CD4-positive, alpha-beta T cell (primary cell): ENCODE results near the gene NAA25. TPM values are rescaled to one million over a fixed set of nuclear protein-coding genes. Genes with fewer than 3 reads are reported as not detected.
"Not testable (repeated sequence)": the region's sequence is repeated elsewhere in the genome, so short reads cannot be mapped to it uniquely, and the experiment has no call there.

Experiments
- ATAC-seq: fragments of 200-7000 bp; cut with Tn5 transposase; one replicate; pipeline ENCODE4 v1.10.0; 2022; ENCODE audit warnings: mild to moderate bottlenecking; ENCODE audit not compliant: poor library complexity
- CTCF ChIA-PET: fragments of 350-600 bp; sonication (Branson Sonifier 250); formaldehyde crosslinking; loops from one replicate; lab custom pipeline; 2021; ENCODE audit warnings: antibody characterized with exemption, inconsistent platforms; lab: Charles Lee
- POLR2A ChIA-PET: fragments of 350-600 bp; sonication (Branson Sonifier 250); formaldehyde crosslinking; loops from one replicate; lab custom pipeline; 2021; ENCODE audit warnings: antibody characterized with exemption, inconsistent platforms; lab: Charles Lee
- DNase-seq, 14 experiments: peaks; one replicate each; pipeline ENCODE4 v3.0.0-alpha.2; 2013 to 2020; ENCODE audit warnings: mixed read lengths in 2 of 14
- H3K27ac ChIP-seq, 2 donors: one replicate each; pipeline versions ENCODE4 v1.5.1 to v1.7.0; 2013; ENCODE audit warnings: low read length in 2 of 2, low read depth in 1 of 2, mild to moderate bottlenecking in 1 of 2
- H3K27me3 ChIP-seq, 2 experiments: 1 replicate in 1 of 2; 2 replicates in 1 of 2; pipeline versions ENCODE4 v1.6.1 to v1.7.0; 2013; ENCODE audit warnings: low read length in 2 of 2, control low read depth in 1 of 2, mild to moderate bottlenecking in 1 of 2, moderate library complexity in 1 of 2; ENCODE audit not compliant: insufficient read depth in 2 of 2, control insufficient read depth in 1 of 2
- H3K36me3 ChIP-seq: one replicate; pipeline ENCODE4 v1.6.1; 2013; ENCODE audit warnings: low read length, control low read depth; ENCODE audit not compliant: insufficient read depth
- H3K4me1 ChIP-seq: one replicate; pipeline ENCODE4 v1.6.1; 2013; ENCODE audit warnings: low read length, control low read depth; ENCODE audit not compliant: insufficient read depth
- H3K4me3 ChIP-seq: one replicate; pipeline ENCODE4 v1.5.1; 2013; ENCODE audit warnings: mild to moderate bottlenecking, low read length, moderate library complexity
- H3K9me3 ChIP-seq, 2 experiments: 1 replicate in 1 of 2; 2 replicates in 1 of 2; pipeline versions ENCODE4 v1.6.1 to v1.7.0; 2013; ENCODE audit warnings: low read length in 2 of 2, mild to moderate bottlenecking in 2 of 2, control low read depth in 1 of 2, moderate library complexity in 1 of 2; ENCODE audit not compliant: control insufficient read depth in 1 of 2, insufficient read depth in 1 of 2
- H3K27ac Mint-ChIP-seq: one replicate; pipeline ENCODE4 v1.8.0; 2020; ENCODE audit warnings: mixed read lengths
- H3K27me3 Mint-ChIP-seq: one replicate; pipeline ENCODE4 v1.8.0; 2021; ENCODE audit warnings: mixed read lengths
- H3K36me3 Mint-ChIP-seq: one replicate; pipeline ENCODE4 v1.8.0; 2021; ENCODE audit warnings: low read depth, mixed read lengths
- H3K4me1 Mint-ChIP-seq: one replicate; pipeline ENCODE4 v1.8.0; 2021; ENCODE audit warnings: low read depth, mixed read lengths
- H3K4me3 Mint-ChIP-seq: one replicate; pipeline ENCODE4 v1.8.0; 2020; ENCODE audit warnings: mild to moderate bottlenecking, mixed read lengths
- H3K9me3 Mint-ChIP-seq: one replicate; pipeline ENCODE4 v1.8.0; 2020; ENCODE audit warnings: mixed read lengths
- CTCF ChIP-seq: fragments of 200-600 bp; IDR thresholded peaks from one replicate; pipeline ENCODE4 v1.8.0; 2022; ENCODE audit warnings: antibody characterized with exemption, mild to moderate bottlenecking
- intact Hi-C, 2 experiments: fragments of 100-400 bp; cut with DNase I in 1 of 2; cut with micrococcal nuclease in 1 of 2; formaldehyde crosslinking; loops; one replicate each; pipeline versions ENCODE4 v1.15.1 to v1.9.0; 2023 to 2025; cut with DNase I, micrococcal nuclease
- total RNA-seq, 174 experiments: library from RNA in 2 of 174; stranded (reverse) in 2 of 174; gene quantifications; one replicate each; pipeline ENCODE4 v1.2.3 and lab custom pipeline; 2021 to 2026

The NAA25 gene
- total RNA-seq, 2 experiments from 2014 or later: 31.1 to 34.6 TPM

GRCh38 chr12:112102127-112102526, 6.5 kb downstream of the NAA25 start:
- Mint-ChIP-seq H3K4me1 (peaks cover 47% of the 10 kb centered on the region), H3K27ac (no peak overlapping the region)
- intact Hi-C loops: no loop called here

GRCh38 chr12:112100500-112100899, 8.1 kb downstream of the NAA25 start:
- H3K4me1 ChIP-seq: peaks cover 14% of the 10 kb centered on the region
- H3K27ac Mint-ChIP-seq: peak overlapping the region; percentile 51
- H3K4me3 ChIP-seq, H3K4me3 Mint-ChIP-seq, H3K9me3 Mint-ChIP-seq, H3K27ac ChIP-seq, ATAC-seq, intact Hi-C loops, H3K27me3 Mint-ChIP-seq, DNase-seq, H3K27me3 ChIP-seq, CTCF ChIA-PET, POLR2A ChIA-PET, H3K9me3 ChIP-seq: not testable (repeated sequence)
- H3K36me3 Mint-ChIP-seq: peaks cover 57% of the 10 kb centered on the region
- peaks cover 36% of the 10 kb centered on the region for H3K36me3 ChIP-seq
- H3K4me1 Mint-ChIP-seq: peaks cover 46% of the 10 kb centered on the region

More at GRCh38 chr12:112102127-112102526, 6.5 kb downstream of the NAA25 start:
- Histone ChIP-seq H3K4me1 (peaks cover 19% of the 10 kb centered on the region), H3K9me3 (no peaks in the 10 kb centered on the region), H3K36me3 (peaks cover 27% of the 10 kb centered on the region), H3K27ac (no peak overlapping the region), H3K27me3 (no peaks in the 10 kb centered on the region), H3K4me3 (no peak overlapping the region)
- DNase-seq: no peak
- Mint-ChIP-seq H3K9me3 (no peaks in the 10 kb centered on the region), H3K36me3 (peaks cover 41% of the 10 kb centered on the region), H3K27me3 (no peaks in the 10 kb centered on the region), H3K4me3 (no peak overlapping the region)
- ChIA-PET CTCF (interaction anchor here (0.6 kb wide), 1 partner anchor 199 kb away, joined by 3 read pairs; no protein-coding TSS in a partner anchor), POLR2A (interaction anchor here (0.9 to 1.1 kb wide), 2 partner anchors 24 to 28 kb away, joined by 3 read pairs; partner anchors contain the start of gene TRAFD1)
- ATAC-seq: no peak
- TF ChIP-seq CTCF: no peak

GRCh38 chr12:112097641-112098040, 10.9 kb downstream of the NAA25 start:
- Histone ChIP-seq H3K4me3 (no peak overlapping the region), H3K27me3 (no peaks in the 10 kb centered on the region), H3K4me1 (peaks cover 9% of the 10 kb centered on the region), H3K27ac (no peak overlapping the region), H3K36me3 (peaks cover 35% of the 10 kb centered on the region), H3K9me3 (no peaks in the 10 kb centered on the region)
- Mint-ChIP-seq H3K36me3 (peaks cover 64% of the 10 kb centered on the region), H3K27ac (no peak overlapping the region), H3K4me1 (peaks cover 36% of the 10 kb centered on the region), H3K9me3 (no peaks in the 10 kb centered on the region), H3K4me3 (no peak overlapping the region), H3K27me3 (no peaks in the 10 kb centered on the region)
- no peak for ATAC-seq
- intact Hi-C loops: no loop called here
- CTCF ChIA-PET: no interaction called here
- POLR2A ChIA-PET: interaction anchor here (1.5 kb wide), 1 partner anchor 11 kb away, joined by 4 read pairs; the partner anchor contains the start of gene NAA25
- no peak for DNase-seq
- TF ChIP-seq CTCF: no peak

- Mint-ChIP-seq H3K4me1 (peaks cover 31% of the 10 kb centered on the region), H3K27ac (peak overlapping the region; percentile 40), H3K36me3 (peaks cover 73% of the 10 kb centered on the region), H3K27me3 (no peaks in the 10 kb centered on the region), H3K9me3 (no peaks in the 10 kb centered on the region), H3K4me3 (no peak overlapping the region)
- intact Hi-C loops: no loop called here
- H3K27me3 ChIP-seq: no peaks in the 10 kb centered on the region
- H3K36me3 ChIP-seq: peaks cover 44% of the 10 kb centered on the region
- CTCF ChIA-PET: no interaction called here
- H3K27ac ChIP-seq: no peak overlapping the region
- no peak for TF ChIP-seq CTCF
- H3K4me1 ChIP-seq: peaks cover 6% of the 10 kb centered on the region
- POLR2A ChIA-PET: interaction anchor here (1.5 kb wide), 1 partner anchor 12 kb away, joined by 4 read pairs; the partner anchor contains the start of gene NAA25
- no peak overlapping the region for H3K4me3 ChIP-seq
- H3K9me3 ChIP-seq: no peaks in the 10 kb centered on the region
- peak in 1 of 14 experiments; percentile 21 for DNase-seq
- no peak for ATAC-seq
These were observed 11.9 kb downstream of the NAA25 start for GRCh38 chr12:112096667-112097066.
